K562 (cell line): Measurements from ENCODE around the gene PABPC1L. TPM values are rescaled to one million over a fixed set of nuclear protein-coding genes. Genes with fewer than 3 reads are reported as not detected.

Source experiments
- AFF1 ChIP-seq, 2 experiments: fragments of 450-650 bp; IDR thresholded peaks; 2 replicates each; pipeline ENCODE4 v1.6.1; 2018; ENCODE audit warnings: mild to moderate bottlenecking in 2 of 2, low read depth in 1 of 2; ENCODE audit not compliant: partially characterized antibody in 2 of 2
- BRD9 ChIP-seq: fragments of 450-650 bp; IDR thresholded peaks from 2 replicates; pipeline ENCODE4 v1.6.1; 2018; ENCODE audit warnings: low read depth; ENCODE audit not compliant: partially characterized antibody
- CCNT2 ChIP-seq: IDR thresholded peaks from 2 replicates; pipeline ENCODE4 v1.6.1; 2011; ENCODE audit warnings: borderline replicate concordance, low read depth, mild to moderate bottlenecking, moderate library complexity, mixed read lengths, low read length; ENCODE audit not compliant: insufficient read length; ENCODE audit errors: extremely low read depth
- CREM ChIP-seq: IDR thresholded peaks from 2 replicates; pipeline ENCODE4 v1.6.1; 2014; ENCODE audit warnings: antibody characterized with exemption, low read depth
- EGR1 ChIP-seq: fragments of 450-650 bp; conservative IDR thresholded peaks from 2 replicates; pipeline ENCODE4 v1.6.1; 2017; ENCODE audit warnings: mild to moderate bottlenecking
- ETV6 ChIP-seq, 3 experiments: fragments of 150-350 bp in 1 of 3; sonication (generic) in 1 of 3; formaldehyde crosslinking in 1 of 3; IDR thresholded peaks; 2 replicates each; pipeline versions ENCODE4 v1.6.1 to v1.8.0; 2014 to 2022; ENCODE audit warnings: borderline replicate concordance in 2 of 3, low read depth in 2 of 3, antibody characterized with exemption in 1 of 3, low read length in 1 of 3, mild to moderate bottlenecking in 1 of 3, missing genetic modification reagents in 1 of 3
- GABPB1 ChIP-seq: sonication (generic); formaldehyde crosslinking; IDR thresholded peaks from 2 replicates; pipeline ENCODE4 v1.8.0; 2022; ENCODE audit warnings: mild to moderate bottlenecking, missing genetic modification reagents
- MNT ChIP-seq, 2 experiments: fragments of 450-650 bp; conservative IDR thresholded peaks; 2 replicates each; pipeline ENCODE4 v1.6.1; 2017; ENCODE audit warnings: mild to moderate bottlenecking in 2 of 2, moderate library complexity in 2 of 2
- NFATC3 ChIP-seq: fragments of 450-650 bp; IDR thresholded peaks from 2 replicates; pipeline ENCODE4 v1.6.1; 2017; ENCODE audit warnings: mild to moderate bottlenecking
- RAD51 ChIP-seq: fragments of 450-650 bp; IDR thresholded peaks from 2 replicates; pipeline ENCODE4 v1.7.1; 2016; ENCODE audit warnings: low read depth, mild to moderate bottlenecking, borderline replicate concordance
- SNAPC5 ChIP-seq: fragments of 250-450 bp; sonication (Bioruptor Pico); IDR thresholded peaks from 2 replicates; pipeline ENCODE4 v1.8.0; 2021; ENCODE audit warnings: moderate library complexity, mild to moderate bottlenecking, inconsistent platforms
- SRF ChIP-seq, 2 experiments: fragments of 250-450, 450-650 bp in 1 of 2; sonication (Bioruptor Pico) in 1 of 2; sonication (generic) in 1 of 2; formaldehyde crosslinking; IDR thresholded peaks; 2 replicates each; pipeline versions ENCODE4 v1.5.0 to v1.5.1; 2020 to 2022; ENCODE audit warnings: mild to moderate bottlenecking in 1 of 2, missing genetic modification reagents in 1 of 2
- ZEB2 ChIP-seq: fragments of 450-650 bp; IDR thresholded peaks from 2 replicates; pipeline ENCODE4 v1.6.1; 2016
- ZNF584 ChIP-seq: fragments of 200-800 bp; sonication (Bioruptor generic); IDR thresholded peaks from 2 replicates; pipeline ENCODE4 v1.6.1; 2016; ENCODE audit warnings: low read depth, mild to moderate bottlenecking, missing genetic modification characterization, missing compliant biosample characterization
- polyA plus RNA-seq, 8 experiments: library from polyadenylated mRNA; depleted of rRNA in 4 of 8; stranded (reverse) in 5 of 8; unstranded in 3 of 8; fragments of >200 nt; fragmentation: Nextera tagmentation in 2 of 8; fragmentation: Illumina TruSeq in 1 of 8; extraction: Ambion mirVana in 2 of 8; extraction: Trizol in 1 of 8; gene quantifications; 2 replicates each; pipeline versions ENCODE4 v1.2.1 to v1.2.3, GENCODE V29; 2011 to 2014; ENCODE audit warnings: inconsistent platforms in 1 of 8, missing spikeins in 1 of 8
- total RNA-seq, 7 experiments: library from RNA; depleted of rRNA in 6 of 7; stranded (reverse); fragments of >200 nt in 6 of 7; fragmentation: Illumina TruSeq in 2 of 7; extraction: Trizol in 2 of 7; gene quantifications; 2 replicates each; pipeline versions ENCODE4 v1.2.1 to v1.2.3, GENCODE V29; 2011 to 2021; ENCODE audit warnings: low replicate concordance in 1 of 7
- TF ChIP-seq, protein P1 (sequence below): fragments of 450-650 bp; conservative IDR thresholded peaks from 2 replicates; pipeline ENCODE4 v1.6.1; 2016; ENCODE audit warnings: missing genetic modification characterization, low read depth, mild to moderate bottlenecking, control low read depth, missing compliant biosample characterization
- TF ChIP-seq, protein P2 (sequence below): fragments of 250-450 bp; sonication (Bioruptor Pico); IDR thresholded peaks from 2 replicates; pipeline ENCODE4 v1.8.0; 2022; ENCODE audit warnings: inconsistent platforms

Gene PABPC1L
- total and polyA plus RNA-seq, 9 of the 15 experiments (the other 6 are each of a cell fraction or from before 2014, with no cell fraction given) = 6.0 to 90.3 (median 15.8) TPM

DNA sequence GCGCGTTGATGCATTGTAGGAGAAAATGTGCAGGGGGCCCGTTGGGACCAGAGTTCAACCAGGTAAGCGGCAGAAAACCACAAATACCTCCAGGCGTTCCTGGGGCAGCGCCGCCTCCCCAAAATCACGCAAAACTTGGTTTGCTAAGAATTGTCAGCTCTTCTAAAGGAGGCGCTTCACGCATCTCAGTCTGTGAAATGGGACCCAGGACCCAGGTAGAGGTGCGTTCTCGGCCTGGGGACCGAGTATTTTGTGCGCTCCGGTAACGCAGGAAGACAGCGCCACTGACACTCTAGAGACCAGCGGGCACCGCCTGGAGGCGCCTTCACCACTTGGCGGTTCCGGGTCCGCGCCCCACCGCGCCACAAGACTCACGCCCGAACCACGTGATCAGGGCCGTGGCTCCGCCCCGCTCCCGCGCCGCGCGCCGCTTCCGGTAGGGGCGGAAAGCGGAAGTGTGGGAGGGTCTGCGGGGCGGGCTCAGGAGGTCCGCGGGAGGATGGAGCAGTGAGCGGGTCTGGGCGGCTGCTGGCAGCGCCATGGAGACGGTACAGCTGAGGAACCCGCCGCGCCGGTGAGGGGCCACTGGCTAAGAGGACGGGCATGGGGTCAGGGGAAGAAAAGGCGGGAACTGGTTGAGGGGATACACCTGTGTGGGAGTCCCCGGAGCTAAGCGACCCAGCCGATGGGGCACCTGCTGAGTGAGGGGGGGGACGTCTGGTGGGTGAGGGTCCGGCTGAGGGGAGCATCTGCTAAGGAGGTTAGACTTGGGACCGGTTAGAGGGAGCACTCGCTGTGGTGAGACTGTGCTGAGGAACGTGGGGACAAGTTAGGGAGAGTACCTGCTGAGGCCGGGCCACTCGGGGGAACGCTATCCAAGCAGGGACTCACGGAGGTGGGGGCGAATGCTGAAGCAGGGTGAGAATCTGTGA, 56.4 kb downstream of the PABPC1L start, which contains the start of gene STK4 (continued):
- TF ChIP-seq SNAPC5 (CRISPR knock-in tag) (no peak), ZNF584 (CRISPR knock-in tag) (no peak), AFF1 (IDR thresholded peaks at IDR 0.05; ENCODE audit: low read depth in 1 of 2, partially characterized antibody in 2 of 2) (peak in 1 of 2 experiments; percentile 49), RAD51 (peak; percentile 98), CCNT2 (peak; percentile 92), EGR1 (peak; percentile 87), CREM (peak; percentile 92), ETV6 (IDR thresholded peaks at IDR 0.05; ENCODE audit: borderline replicate concordance in 1 of 2, low read depth in 2 of 2, low read length in 1 of 2) (peak; percentile 53 to 74; a peak in 3 of 4 replicates), ETV6 (CRISPR knock-in tag; IDR thresholded peaks at IDR 0.05; ENCODE audit: borderline replicate concordance) (no peak), MNT (conservative IDR thresholded peaks at IDR 0.05) (peak; percentile 92 to 97), GABPB1 (CRISPR knock-in tag) (peak; percentile 95), ZEB2 (peak; percentile 61; the same call in 1 of the 2 replicates), NFATC3 (no peak), SRF (CRISPR knock-in tag; IDR thresholded peaks at IDR 0.05) (peak in 1 of 2 experiments; percentile 27; a peak in 1 of 4 replicates), BRD9 (peak; percentile 37)
- TF ChIP-seq, protein P1, sequence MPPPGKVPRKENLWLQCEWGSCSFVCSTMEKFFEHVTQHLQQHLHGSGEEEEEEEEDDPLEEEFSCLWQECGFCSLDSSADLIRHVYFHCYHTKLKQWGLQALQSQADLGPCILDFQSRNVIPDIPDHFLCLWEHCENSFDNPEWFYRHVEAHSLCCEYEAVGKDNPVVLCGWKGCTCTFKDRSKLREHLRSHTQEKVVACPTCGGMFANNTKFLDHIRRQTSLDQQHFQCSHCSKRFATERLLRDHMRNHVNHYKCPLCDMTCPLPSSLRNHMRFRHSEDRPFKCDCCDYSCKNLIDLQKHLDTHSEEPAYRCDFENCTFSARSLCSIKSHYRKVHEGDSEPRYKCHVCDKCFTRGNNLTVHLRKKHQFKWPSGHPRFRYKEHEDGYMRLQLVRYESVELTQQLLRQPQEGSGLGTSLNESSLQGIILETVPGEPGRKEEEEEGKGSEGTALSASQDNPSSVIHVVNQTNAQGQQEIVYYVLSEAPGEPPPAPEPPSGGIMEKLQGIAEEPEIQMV (tag) = peak; percentile 62; the same call in 1 of the 2 replicates
- TF ChIP-seq, protein P2, sequence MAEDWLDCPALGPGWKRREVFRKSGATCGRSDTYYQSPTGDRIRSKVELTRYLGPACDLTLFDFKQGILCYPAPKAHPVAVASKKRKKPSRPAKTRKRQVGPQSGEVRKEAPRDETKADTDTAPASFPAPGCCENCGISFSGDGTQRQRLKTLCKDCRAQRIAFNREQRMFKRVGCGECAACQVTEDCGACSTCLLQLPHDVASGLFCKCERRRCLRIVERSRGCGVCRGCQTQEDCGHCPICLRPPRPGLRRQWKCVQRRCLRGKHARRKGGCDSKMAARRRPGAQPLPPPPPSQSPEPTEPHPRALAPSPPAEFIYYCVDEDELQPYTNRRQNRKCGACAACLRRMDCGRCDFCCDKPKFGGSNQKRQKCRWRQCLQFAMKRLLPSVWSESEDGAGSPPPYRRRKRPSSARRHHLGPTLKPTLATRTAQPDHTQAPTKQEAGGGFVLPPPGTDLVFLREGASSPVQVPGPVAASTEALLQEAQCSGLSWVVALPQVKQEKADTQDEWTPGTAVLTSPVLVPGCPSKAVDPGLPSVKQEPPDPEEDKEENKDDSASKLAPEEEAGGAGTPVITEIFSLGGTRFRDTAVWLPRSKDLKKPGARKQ (CRISPR knock-in tag) = no peak
